Astrocyte (in vitro differentiated cells and primary cell): ENCODE measurements around the gene SERPINA9. TPM values are rescaled to one million over a fixed set of nuclear protein-coding genes. Genes with fewer than 3 reads are reported as not detected.

ENCODE experiments used
- DNase-seq: peaks from one replicate; pipeline ENCODE4 v3.0.0-alpha.2; 2010; ENCODE audit warnings: low read depth
- FAIRE-seq: peaks from 2 replicates; lab custom pipeline; 2011; peaks lifted over from hg19 to GRCh38; lab: Jason Lieb, UNC
- H2AFZ ChIP-seq: 2 replicates; pipeline ENCODE4 v1.6.0; 2012; ENCODE audit warnings: low read depth, low read length, inconsistent platforms
- H3K27ac ChIP-seq: 2 replicates; pipeline ENCODE4 v1.5.1; 2011; ENCODE audit warnings: low read depth, low read length, inconsistent platforms
- H3K27me3 ChIP-seq: 2 replicates; pipeline ENCODE4 v1.6.0; 2011; ENCODE audit warnings: low read length, inconsistent platforms; ENCODE audit not compliant: insufficient read depth
- H3K36me3 ChIP-seq: 2 replicates; pipeline ENCODE4 v1.5.1; 2011; ENCODE audit warnings: low read length, inconsistent platforms; ENCODE audit not compliant: insufficient read depth
- H3K4me1 ChIP-seq: 2 replicates; pipeline ENCODE4 v1.5.1; 2011; ENCODE audit warnings: low read length, inconsistent platforms; ENCODE audit not compliant: insufficient read depth
- H3K4me2 ChIP-seq: 2 replicates; pipeline ENCODE4 v1.6.0; 2012; ENCODE audit warnings: low read length, inconsistent platforms
- H3K4me3 ChIP-seq: 2 replicates; pipeline ENCODE4 v1.5.1; 2011; ENCODE audit warnings: low read depth, mild to moderate bottlenecking, low read length, inconsistent platforms; ENCODE audit not compliant: insufficient read depth
- H3K79me2 ChIP-seq: 2 replicates; pipeline ENCODE4 v1.6.0; 2012; ENCODE audit warnings: mild to moderate bottlenecking, low read length, inconsistent platforms; ENCODE audit not compliant: insufficient read depth
- H3K9ac ChIP-seq: 2 replicates; pipeline ENCODE4 v1.6.0; 2012; ENCODE audit warnings: mild to moderate bottlenecking, low read length, inconsistent platforms
- H3K9me3 ChIP-seq: 2 replicates; pipeline ENCODE4 v1.5.1; 2012; ENCODE audit warnings: low read depth, mild to moderate bottlenecking, low read length, inconsistent platforms; ENCODE audit not compliant: insufficient read depth
- H4K20me1 ChIP-seq: 2 replicates; pipeline ENCODE4 v1.6.0; 2012; ENCODE audit warnings: low read length, inconsistent platforms; ENCODE audit not compliant: insufficient read depth
- H3K27ac Mint-ChIP-seq: one replicate; pipeline ENCODE4 v1.8.0; 2021; ENCODE audit warnings: mild to moderate bottlenecking, mixed read lengths; ENCODE audit not compliant: unreplicated experiment
- H3K27me3 Mint-ChIP-seq: one replicate; pipeline ENCODE4 v1.8.0; 2021; ENCODE audit warnings: low read depth, mixed read lengths; ENCODE audit not compliant: unreplicated experiment
- H3K36me3 Mint-ChIP-seq: one replicate; pipeline ENCODE4 v1.8.0; 2021; ENCODE audit warnings: low read depth, mixed read lengths; ENCODE audit not compliant: unreplicated experiment
- H3K4me1 Mint-ChIP-seq: one replicate; pipeline ENCODE4 v1.8.0; 2021; ENCODE audit warnings: low read depth, mixed read lengths; ENCODE audit not compliant: unreplicated experiment
- H3K4me3 Mint-ChIP-seq: one replicate; pipeline ENCODE4 v1.8.0; 2021; ENCODE audit warnings: mild to moderate bottlenecking, moderate library complexity, mixed read lengths; ENCODE audit not compliant: unreplicated experiment
- H3K9me3 Mint-ChIP-seq: one replicate; pipeline ENCODE4 v1.8.0; 2021; ENCODE audit warnings: mild to moderate bottlenecking, mixed read lengths; ENCODE audit not compliant: unreplicated experiment
- CTCF ChIP-seq: IDR thresholded peaks from 2 replicates; pipeline ENCODE4 v1.5.1; 2011; ENCODE audit warnings: low read depth, mild to moderate bottlenecking, inconsistent platforms, low read length, moderate library complexity; ENCODE audit not compliant: insufficient read depth
- EZH2 ChIP-seq: IDR thresholded peaks from 2 replicates; pipeline ENCODE4 v1.6.1; 2012; ENCODE audit warnings: mild to moderate bottlenecking, low read length, inconsistent platforms; ENCODE audit not compliant: insufficient read depth
- total RNA-seq: library from RNA; stranded (reverse); gene quantifications from 2 replicates; pipeline ENCODE4 v1.2.1, GENCODE V29; 2021

The SERPINA9 gene
- total RNA-seq, 1 donor from 2014 or later, result not detected

DNA sequence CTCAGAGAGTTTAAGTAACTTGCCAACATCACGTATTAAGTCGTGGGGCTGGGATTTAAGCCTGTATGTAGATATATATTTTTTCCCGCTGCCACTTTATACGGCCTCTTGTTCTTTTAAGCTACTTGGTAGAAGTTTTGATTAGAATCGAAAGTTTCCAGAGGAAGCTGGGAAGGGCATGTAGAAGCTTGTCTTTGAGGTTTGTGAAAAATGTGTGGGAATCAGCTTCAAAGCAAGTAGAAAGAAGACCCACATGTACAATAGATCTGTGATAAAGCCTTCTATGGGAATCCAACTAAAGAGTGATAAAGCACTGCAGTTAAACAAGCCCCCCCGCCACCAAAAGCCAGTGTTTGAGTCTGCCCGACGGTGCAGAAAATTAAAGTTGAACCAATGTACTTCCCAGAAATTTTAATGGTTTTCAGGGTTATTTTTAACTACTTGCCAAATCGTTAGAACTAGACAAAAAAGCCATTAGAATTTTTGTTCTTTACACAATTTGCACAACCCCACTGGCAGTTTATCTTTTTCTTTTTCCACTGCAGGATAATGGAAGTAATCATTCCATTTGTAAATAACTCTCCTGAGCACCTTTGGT, 48.9 kb downstream of the SERPINA9 start:
- Histone ChIP-seq H3K4me1 (no peaks in the 10 kb centered on the region), H3K4me2 (no peak overlapping the region), H3K9ac (no peak overlapping the region), H3K9me3 (no peaks in the 10 kb centered on the region), H3K4me3 (no peak overlapping the region), H4K20me1 (no peaks in the 10 kb centered on the region), H2AFZ (no peak overlapping the region), H3K36me3 (no peaks in the 10 kb centered on the region), H3K27ac (no peak overlapping the region), H3K79me2 (no peaks in the 10 kb centered on the region), H3K27me3 (no peaks in the 10 kb centered on the region)
- H3K27me3 Mint-ChIP-seq, result peaks cover 10% of the 10 kb centered on the region
- H3K36me3 Mint-ChIP-seq, result no peaks in the 10 kb centered on the region
- no peak overlapping the region for H3K4me3 Mint-ChIP-seq
- DNase-seq (peak; percentile 21), FAIRE-seq (no peak)
- TF ChIP-seq EZH2, result no peak
- TF ChIP-seq CTCF, result no peak
- peaks cover 5% of the 10 kb centered on the region for H3K9me3 Mint-ChIP-seq
- H3K27ac Mint-ChIP-seq, result no peak overlapping the region
- peaks cover 5% of the 10 kb centered on the region for H3K4me1 Mint-ChIP-seq

DNA sequence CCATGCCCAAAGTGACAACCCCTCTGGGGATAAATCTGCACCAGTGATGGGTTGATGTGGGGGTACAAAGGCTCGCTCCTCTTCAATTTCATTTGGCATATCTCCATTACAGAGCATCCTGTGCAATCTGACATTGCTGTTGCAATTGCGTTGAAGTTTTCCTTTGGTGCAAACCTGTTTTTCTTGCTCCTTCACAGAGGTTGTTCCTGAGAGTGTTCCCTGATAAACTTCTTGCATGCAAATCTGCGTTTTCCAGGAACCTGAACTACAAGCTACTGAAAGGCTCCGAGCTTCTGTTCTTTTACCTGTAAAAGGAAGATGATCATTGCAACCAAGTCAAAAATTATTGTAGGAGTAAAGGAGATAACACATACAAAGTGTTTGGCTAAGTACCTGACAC, 49.5 kb downstream of the SERPINA9 start:
- Histone ChIP-seq H3K4me1 (no peaks in the 10 kb centered on the region), H3K4me2 (no peak overlapping the region), H3K27me3 (no peaks in the 10 kb centered on the region), H2AFZ (no peak overlapping the region), H4K20me1 (no peaks in the 10 kb centered on the region), H3K27ac (no peak overlapping the region), H3K9ac (no peak overlapping the region), H3K79me2 (no peaks in the 10 kb centered on the region), H3K36me3 (no peaks in the 10 kb centered on the region), H3K4me3 (no peak overlapping the region), H3K9me3 (no peaks in the 10 kb centered on the region)
- peaks cover 5% of the 10 kb centered on the region for H3K4me1 Mint-ChIP-seq
- TF ChIP-seq EZH2 (no peak), CTCF (no peak)
- FAIRE-seq (no peak), DNase-seq (no peak)
- H3K4me3 Mint-ChIP-seq, result no peak overlapping the region
- H3K27ac Mint-ChIP-seq, result no peak overlapping the region
- H3K9me3 Mint-ChIP-seq, result peaks cover 5% of the 10 kb centered on the region
- no peaks in the 10 kb centered on the region for H3K36me3 Mint-ChIP-seq
- peaks cover 10% of the 10 kb centered on the region for H3K27me3 Mint-ChIP-seq

DNA sequence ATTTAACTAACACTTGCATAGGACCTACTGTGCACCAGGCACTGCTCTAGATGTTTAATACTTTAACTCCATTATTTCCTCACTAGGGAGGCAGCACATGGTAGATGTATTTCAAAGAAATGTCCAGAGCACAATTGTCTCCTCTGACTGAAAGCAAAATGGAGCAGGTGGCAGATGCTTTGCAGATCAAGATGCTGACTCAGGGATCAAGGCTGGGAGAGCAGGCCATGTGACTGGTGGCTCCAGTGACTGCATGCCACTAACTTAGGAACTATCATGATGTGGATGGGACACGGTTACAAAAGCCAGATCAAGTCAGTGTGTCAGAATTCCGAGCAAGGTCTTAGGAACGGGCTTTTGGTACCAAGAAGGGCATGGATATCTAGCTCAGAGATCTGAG, 51.6 kb downstream of the SERPINA9 start:
- Histone ChIP-seq H3K4me1 (no peaks in the 10 kb centered on the region), H3K27me3 (no peaks in the 10 kb centered on the region), H4K20me1 (no peaks in the 10 kb centered on the region), H2AFZ (no peak overlapping the region), H3K27ac (no peak overlapping the region), H3K36me3 (no peaks in the 10 kb centered on the region), H3K4me3 (no peak overlapping the region), H3K79me2 (no peaks in the 10 kb centered on the region), H3K4me2 (no peak overlapping the region), H3K9me3 (no peaks in the 10 kb centered on the region), H3K9ac (no peak overlapping the region)
- DNase-seq, result no peak
- Mint-ChIP-seq H3K9me3 (peaks cover 13% of the 10 kb centered on the region), H3K4me3 (no peak overlapping the region), H3K36me3 (no peaks in the 10 kb centered on the region), H3K27ac (no peak overlapping the region), H3K27me3 (peaks cover 12% of the 10 kb centered on the region), H3K4me1 (peaks cover 5% of the 10 kb centered on the region)
- no peak for FAIRE-seq
- TF ChIP-seq CTCF (no peak), EZH2 (no peak)
